ENCODE measurements around the gene CES4A.

DNA sequence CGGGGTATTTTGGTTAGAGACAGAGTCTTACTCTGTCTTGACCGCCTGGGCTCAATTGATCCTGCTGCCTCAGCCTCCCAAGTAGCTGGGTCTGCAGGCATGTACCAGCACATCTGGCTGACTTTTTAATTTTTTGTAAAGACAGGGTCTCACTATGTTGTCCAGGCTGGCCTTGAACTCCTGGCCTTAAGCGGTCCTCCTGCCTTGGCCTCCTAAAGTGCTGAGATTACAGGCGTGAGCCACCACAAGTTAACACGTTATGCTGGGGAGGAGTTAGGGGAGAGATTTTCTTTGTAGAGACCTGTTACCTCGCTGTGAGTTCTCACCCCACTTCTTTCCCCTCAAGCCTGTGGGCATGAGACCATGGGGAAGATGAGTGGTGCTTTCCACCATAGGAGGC lies 1.8 kb upstream of the CES4A start:
- TF ChIP-seq, protein P1, sequence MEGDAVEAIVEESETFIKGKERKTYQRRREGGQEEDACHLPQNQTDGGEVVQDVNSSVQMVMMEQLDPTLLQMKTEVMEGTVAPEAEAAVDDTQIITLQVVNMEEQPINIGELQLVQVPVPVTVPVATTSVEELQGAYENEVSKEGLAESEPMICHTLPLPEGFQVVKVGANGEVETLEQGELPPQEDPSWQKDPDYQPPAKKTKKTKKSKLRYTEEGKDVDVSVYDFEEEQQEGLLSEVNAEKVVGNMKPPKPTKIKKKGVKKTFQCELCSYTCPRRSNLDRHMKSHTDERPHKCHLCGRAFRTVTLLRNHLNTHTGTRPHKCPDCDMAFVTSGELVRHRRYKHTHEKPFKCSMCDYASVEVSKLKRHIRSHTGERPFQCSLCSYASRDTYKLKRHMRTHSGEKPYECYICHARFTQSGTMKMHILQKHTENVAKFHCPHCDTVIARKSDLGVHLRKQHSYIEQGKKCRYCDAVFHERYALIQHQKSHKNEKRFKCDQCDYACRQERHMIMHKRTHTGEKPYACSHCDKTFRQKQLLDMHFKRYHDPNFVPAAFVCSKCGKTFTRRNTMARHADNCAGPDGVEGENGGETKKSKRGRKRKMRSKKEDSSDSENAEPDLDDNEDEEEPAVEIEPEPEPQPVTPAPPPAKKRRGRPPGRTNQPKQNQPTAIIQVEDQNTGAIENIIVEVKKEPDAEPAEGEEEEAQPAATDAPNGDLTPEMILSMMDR (conservative IDR thresholded peaks at IDR 0.05; ENCODE audit: low read depth, low read length), result no peak
- no peak for TF ChIP-seq EZH2 (IDR thresholded peaks at IDR 0.05; ENCODE audit: borderline replicate concordance, low read depth, low read length, poor library complexity, severe bottlenecking)
